ENCODE data around the gene CDH4.

CDH4 gene

GRCh38 chr20:61881416-61881815 lies 629.4 kb downstream of the CDH4 start:
- no peak for TF ChIP-seq CTCF (IDR thresholded peaks at IDR 0.05)
- Histone ChIP-seq H3K27me3 (peaks cover 9% of the 10 kb centered on the region), H3K9me3 (no peaks in the 10 kb centered on the region)

GRCh38 chr20:61881861-61882260 lies 629.8 kb downstream of the CDH4 start:
- Histone ChIP-seq H3K27ac (no peak overlapping the region), H3K27me3 (peaks cover 9% of the 10 kb centered on the region), H3K4me1 (ENCODE audit: control insufficient read depth in 1 of 2, insufficient read depth in 1 of 2, low read depth in 1 of 2, low read length in 1 of 2) (no peaks in the 10 kb centered on the region), H3K4me3 (ENCODE audit: low read depth in 1 of 2, low read length in 1 of 2) (no peak overlapping the region), H3K9me3 (no peaks in the 10 kb centered on the region), H3K36me3 (no peaks in the 10 kb centered on the region)
- TF ChIP-seq CTCF (IDR thresholded peaks at IDR 0.05), result no peak

More at GRCh38 chr20:61881416-61881815, 629.4 kb downstream of the CDH4 start:
- Histone ChIP-seq H3K27ac (no peak overlapping the region), H3K36me3 (no peaks in the 10 kb centered on the region), H3K4me1 (ENCODE audit: control insufficient read depth in 1 of 2, insufficient read depth in 1 of 2, low read depth in 1 of 2, low read length in 1 of 2) (no peaks in the 10 kb centered on the region), H3K4me3 (ENCODE audit: low read depth in 1 of 2, low read length in 1 of 2) (no peak overlapping the region)

- Histone ChIP-seq H3K36me3 (no peaks in the 10 kb centered on the region), H3K27me3 (peaks cover 9% of the 10 kb centered on the region), H3K9me3 (no peaks in the 10 kb centered on the region), H3K4me3 (ENCODE audit: low read depth in 1 of 2, low read length in 1 of 2) (no peak overlapping the region), H3K4me1 (ENCODE audit: control insufficient read depth in 1 of 2, insufficient read depth in 1 of 2, low read depth in 1 of 2, low read length in 1 of 2) (no peaks in the 10 kb centered on the region), H3K27ac (no peak overlapping the region)
- no peak for TF ChIP-seq CTCF (IDR thresholded peaks at IDR 0.05)
These were observed 630.9 kb downstream of the CDH4 start for GRCh38 chr20:61882716-61883615.

- TF ChIP-seq CTCF (IDR thresholded peaks at IDR 0.05), result no peak
- peaks cover 9% of the 10 kb centered on the region for H3K27me3 ChIP-seq
These were observed 631.9 kb downstream of the CDH4 start for GRCh38 chr20:61883857-61884393.

GRCh38 chr20:61884571-61885389 lies 632.7 kb downstream of the CDH4 start:
- no peaks in the 10 kb centered on the region for H3K4me1 ChIP-seq (ENCODE audit: control insufficient read depth in 1 of 2, insufficient read depth in 1 of 2, low read depth in 1 of 2, low read length in 1 of 2)
- TF ChIP-seq CTCF (IDR thresholded peaks at IDR 0.05), result no peak
- H3K4me3 ChIP-seq (ENCODE audit: low read depth in 1 of 2, low read length in 1 of 2), result no peak overlapping the region
- no peaks in the 10 kb centered on the region for H3K36me3 ChIP-seq
- no peak overlapping the region for H3K27ac ChIP-seq
- H3K9me3 ChIP-seq, result no peaks in the 10 kb centered on the region
- peaks cover 9% of the 10 kb centered on the region for H3K27me3 ChIP-seq

More at GRCh38 chr20:61883857-61884393, 631.9 kb downstream of the CDH4 start:
- Histone ChIP-seq H3K9me3 (no peaks in the 10 kb centered on the region), H3K27ac (no peak overlapping the region), H3K4me1 (ENCODE audit: control insufficient read depth in 1 of 2, insufficient read depth in 1 of 2, low read depth in 1 of 2, low read length in 1 of 2) (no peaks in the 10 kb centered on the region), H3K36me3 (no peaks in the 10 kb centered on the region), H3K4me3 (ENCODE audit: low read depth in 1 of 2, low read length in 1 of 2) (no peak overlapping the region)
